Uterus (tissue), 2 donors: ENCODE data around the gene CDK5R1.

Source experiments
- POLR2A ChIP-seq, 2 donors: fragments of 450-650 bp; IDR thresholded peaks; one replicate each; pipeline ENCODE4 v1.6.1; 2016; ENCODE audit warnings: antibody characterized with exemption in 2 of 2, mild to moderate bottlenecking in 1 of 2, moderate library complexity in 1 of 2
- TF ChIP-seq, protein P1 (sequence below), 4 experiments: fragments of 200-600 bp in 2 of 4; fragments of 450-650 bp in 2 of 4; sonication (generic) in 2 of 4; IDR thresholded peaks; one replicate each; pipeline ENCODE4 v1.5.1; 2016 to 2019; ENCODE audit warnings: antibody characterized with exemption in 4 of 4, mild to moderate bottlenecking in 2 of 4, moderate library complexity in 1 of 4

DNA sequence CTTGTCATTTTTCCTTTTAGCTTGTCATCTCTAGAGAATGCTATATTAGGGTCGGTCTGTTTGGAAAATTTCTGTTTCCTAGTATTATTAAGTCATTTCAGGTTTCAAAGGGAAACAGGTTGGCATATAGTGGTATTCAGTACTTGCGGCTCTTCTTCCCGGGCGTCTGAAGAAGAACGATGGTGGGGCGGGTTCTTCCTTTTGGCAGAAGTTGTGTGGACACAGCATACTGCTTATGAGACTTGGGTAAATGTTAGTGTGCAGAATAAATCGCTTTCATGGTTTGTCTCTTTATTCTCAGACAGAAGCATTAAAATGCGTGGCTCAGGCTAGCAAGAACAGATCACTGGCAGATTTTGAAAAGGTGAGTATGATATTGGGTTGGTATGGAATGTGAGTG lies 9.6 kb upstream of the CDK5R1 start:
- no peak for TF ChIP-seq POLR2A (IDR thresholded peaks at IDR 0.05)
- TF ChIP-seq, protein P1, sequence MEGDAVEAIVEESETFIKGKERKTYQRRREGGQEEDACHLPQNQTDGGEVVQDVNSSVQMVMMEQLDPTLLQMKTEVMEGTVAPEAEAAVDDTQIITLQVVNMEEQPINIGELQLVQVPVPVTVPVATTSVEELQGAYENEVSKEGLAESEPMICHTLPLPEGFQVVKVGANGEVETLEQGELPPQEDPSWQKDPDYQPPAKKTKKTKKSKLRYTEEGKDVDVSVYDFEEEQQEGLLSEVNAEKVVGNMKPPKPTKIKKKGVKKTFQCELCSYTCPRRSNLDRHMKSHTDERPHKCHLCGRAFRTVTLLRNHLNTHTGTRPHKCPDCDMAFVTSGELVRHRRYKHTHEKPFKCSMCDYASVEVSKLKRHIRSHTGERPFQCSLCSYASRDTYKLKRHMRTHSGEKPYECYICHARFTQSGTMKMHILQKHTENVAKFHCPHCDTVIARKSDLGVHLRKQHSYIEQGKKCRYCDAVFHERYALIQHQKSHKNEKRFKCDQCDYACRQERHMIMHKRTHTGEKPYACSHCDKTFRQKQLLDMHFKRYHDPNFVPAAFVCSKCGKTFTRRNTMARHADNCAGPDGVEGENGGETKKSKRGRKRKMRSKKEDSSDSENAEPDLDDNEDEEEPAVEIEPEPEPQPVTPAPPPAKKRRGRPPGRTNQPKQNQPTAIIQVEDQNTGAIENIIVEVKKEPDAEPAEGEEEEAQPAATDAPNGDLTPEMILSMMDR (IDR thresholded peaks at IDR 0.05) = no peak
